ENCODE data around the gene BAX. TPM values are rescaled to one million over a fixed set of nuclear protein-coding genes. Genes with fewer than 3 reads are reported as not detected.
A peak's percentile ranks its signal among the peaks of the same experiment; 100 is the strongest.

The BAX gene
- total RNA-seq, 4 donors from 2014 or later = 71.0 to 138 (median 104) TPM

- H3K27me3 ChIP-seq = no peaks in the 10 kb centered on the region
- H3K4me3 ChIP-seq = no peak overlapping the region
- H3K4me1 ChIP-seq = peaks cover 5 to 11% (median 7%) of the 10 kb centered on the region in 4 donors
- H3K36me3 ChIP-seq = peaks cover 0 to 3% (median 0%) of the 10 kb centered on the region in 3 donors
- TF ChIP-seq POLR2A (IDR thresholded peaks at IDR 0.05) (no peak), CTCF (IDR thresholded peaks at IDR 0.05) (peak in 4 of 6 experiments; percentile 31 to 40 (median 38))
- peak in 2 of 3 donors; percentile 32 to 71 for DNase-seq
- no peaks in the 10 kb centered on the region for H3K9me3 ChIP-seq
- no peak overlapping the region for H3K27ac ChIP-seq
These were observed 43.3 kb downstream of the BAX start for GRCh38 chr19:48997972-48998371.

- Histone ChIP-seq H3K27ac (no peak overlapping the region), H3K27me3 (no peaks in the 10 kb centered on the region), H3K9me3 (no peaks in the 10 kb centered on the region), H3K4me3 (no peak overlapping the region), H3K36me3 (peaks cover 0 to 20% (median 0%) of the 10 kb centered on the region in 3 donors), H3K4me1 (peaks cover 0 to 4% (median 0%) of the 10 kb centered on the region in 4 donors)
- DNase-seq = peak; percentile 41 to 84 (median 79)
- TF ChIP-seq CTCF (IDR thresholded peaks at IDR 0.05) (peak; percentile 18 to 67 (median 64)), POLR2A (IDR thresholded peaks at IDR 0.05) (no peak)
These were observed 45.0 kb downstream of the BAX start for GRCh38 chr19:48999481-49000325.

- no peak overlapping the region for H3K4me3 ChIP-seq
- TF ChIP-seq CTCF (IDR thresholded peaks at IDR 0.05) = no peak
- no peak for TF ChIP-seq POLR2A (IDR thresholded peaks at IDR 0.05)
- no peak overlapping the region for H3K27ac ChIP-seq
- no peaks in the 10 kb centered on the region for H3K9me3 ChIP-seq
- H3K27me3 ChIP-seq = no peaks in the 10 kb centered on the region
- DNase-seq = no peak
- H3K4me1 ChIP-seq = no peaks in the 10 kb centered on the region
- H3K36me3 ChIP-seq = peaks cover 0 to 51% (median 0%) of the 10 kb centered on the region in 3 donors
These were observed 49.5 kb downstream of the BAX start for GRCh38 chr19:49004133-49004532.

GRCh38 chr19:49004964-49005614, 50.4 kb downstream of the BAX start:
- Histone ChIP-seq H3K27ac (no peak overlapping the region), H3K4me1 (no peaks in the 10 kb centered on the region), H3K36me3 (peaks cover 0 to 58% (median 0%) of the 10 kb centered on the region in 3 donors), H3K4me3 (no peak overlapping the region), H3K9me3 (no peaks in the 10 kb centered on the region), H3K27me3 (no peaks in the 10 kb centered on the region)
- no peak for DNase-seq
- TF ChIP-seq POLR2A (IDR thresholded peaks at IDR 0.05) = no peak
- TF ChIP-seq CTCF (IDR thresholded peaks at IDR 0.05) = no peak

GRCh38 chr19:49006905-49007304, 52.2 kb downstream of the BAX start:
- no peaks in the 10 kb centered on the region for H3K27me3 ChIP-seq
- no peaks in the 10 kb centered on the region for H3K4me1 ChIP-seq
- H3K27ac ChIP-seq = no peak overlapping the region
- DNase-seq = no peak
- H3K9me3 ChIP-seq = no peaks in the 10 kb centered on the region
- H3K4me3 ChIP-seq = no peak overlapping the region
- TF ChIP-seq POLR2A (IDR thresholded peaks at IDR 0.05) (no peak), CTCF (IDR thresholded peaks at IDR 0.05) (no peak)
- H3K36me3 ChIP-seq = peaks cover 0 to 76% (median 0%) of the 10 kb centered on the region in 3 donors
